ENCODE data around the gene LRRC10B. TPM values are rescaled to one million over a fixed set of nuclear protein-coding genes. Genes with fewer than 3 reads are reported as not detected.

Gene LRRC10B
- total RNA-seq, 2 experiments from 2014 or later, result not detected

DNA sequence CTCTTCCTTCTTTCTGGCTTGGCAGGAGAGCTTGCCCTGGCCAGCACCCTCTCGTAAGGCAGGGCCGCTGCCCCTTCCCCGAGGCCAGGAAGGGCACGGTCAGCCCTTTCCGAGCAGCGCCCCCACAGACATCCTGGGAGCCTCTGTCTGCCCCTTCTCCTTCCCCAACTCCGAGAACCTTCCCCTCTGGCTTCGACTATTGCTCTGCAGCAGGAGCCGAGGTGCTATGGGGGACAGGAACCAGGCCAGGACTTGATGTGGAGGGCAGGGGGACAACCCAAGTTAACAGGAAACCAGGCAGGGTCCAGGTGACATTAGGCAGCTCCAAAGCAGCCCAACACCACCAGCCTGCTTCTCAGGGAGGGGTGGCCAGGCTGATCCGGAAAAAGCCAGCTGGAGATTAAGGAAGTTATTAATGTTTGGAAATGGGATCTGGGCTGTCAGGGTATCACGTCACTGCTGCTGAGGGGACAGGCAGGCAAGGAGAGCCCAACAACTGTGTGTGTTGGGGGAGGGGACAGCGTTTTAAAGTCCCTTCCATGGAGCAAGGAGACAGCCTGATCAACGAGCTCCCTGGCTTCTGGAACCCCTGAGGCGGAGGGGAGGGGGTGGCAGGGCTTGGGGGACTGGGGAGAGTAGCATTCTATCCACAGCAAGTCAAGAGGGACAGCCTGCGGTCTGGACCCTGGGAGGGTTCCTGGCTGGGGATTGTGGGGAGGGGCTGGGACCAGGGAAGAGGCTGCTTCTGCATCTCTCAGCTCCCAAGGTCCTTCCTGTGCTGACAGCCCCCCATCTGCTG, 45.0 kb downstream of the LRRC10B start:
- peaks cover 63% of the 10 kb centered on the region for H3K27me3 Mint-ChIP-seq

DNA sequence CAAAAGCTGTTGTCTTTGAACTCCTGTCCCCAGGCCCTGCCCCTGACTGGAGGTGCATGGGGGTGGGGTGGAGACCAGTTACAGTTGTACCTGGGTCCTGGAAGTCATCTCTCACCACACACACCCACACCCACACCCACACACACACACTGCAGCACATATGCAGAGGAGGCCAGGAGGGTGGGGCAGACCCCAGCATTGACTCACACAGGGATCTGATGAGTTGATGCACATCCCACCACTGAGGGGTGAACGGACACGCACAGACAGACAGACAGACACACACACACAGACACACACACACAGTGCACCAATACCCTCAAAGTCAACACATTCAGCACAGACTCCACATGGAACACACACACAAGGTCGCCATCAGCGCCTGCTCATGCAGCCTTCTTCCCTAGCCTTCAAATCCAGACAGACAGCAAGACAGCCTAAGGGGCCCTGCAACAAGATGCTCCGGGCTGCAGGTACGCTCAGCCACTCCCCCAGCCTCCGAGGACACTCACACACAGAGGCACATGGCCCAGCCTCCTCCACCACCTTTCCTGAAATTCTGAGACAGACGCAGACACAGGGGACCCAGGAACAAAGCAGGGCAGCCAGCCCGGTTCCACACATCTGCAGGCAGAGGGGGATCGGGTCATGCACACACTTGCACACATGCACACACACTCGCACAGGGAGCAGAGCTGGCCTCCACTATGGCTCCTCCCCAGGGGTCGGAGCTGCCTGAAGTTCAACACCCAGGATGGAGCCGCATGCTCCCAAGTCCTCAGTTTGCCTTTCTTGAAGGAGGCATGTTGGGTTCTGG, 45.8 kb downstream of the LRRC10B start:
- Histone ChIP-seq H3K36me3 (ENCODE audit: insufficient read depth, low read length) (no peaks in the 10 kb centered on the region), H3K9me3 (ENCODE audit: control insufficient read depth in 1 of 2, insufficient read depth in 1 of 2, low read length in 2 of 2) (no peaks in the 10 kb centered on the region), H3K4me3 (ENCODE audit: low read length) (no peak overlapping the region), H3K27me3 (ENCODE audit: control insufficient read depth in 1 of 2, insufficient read depth in 2 of 2, low read length in 2 of 2) (peaks cover 32 to 53% of the 10 kb centered on the region in 2 experiments), H3K4me1 (ENCODE audit: insufficient read depth, low read length) (no peaks in the 10 kb centered on the region), H3K27ac (ENCODE audit: low read depth in 1 of 2, low read length in 2 of 2) (no peak overlapping the region)
- H3K27me3 Mint-ChIP-seq, result peaks cover 71% of the 10 kb centered on the region
- intact Hi-C loops (cut with DNase I, micrococcal nuclease), result no loop called here
- no peaks in the 10 kb centered on the region for H3K36me3 Mint-ChIP-seq (ENCODE audit: low read depth)
- no peaks in the 10 kb centered on the region for H3K9me3 Mint-ChIP-seq
- POLR2A ChIA-PET, result no interaction called here
- H3K4me3 Mint-ChIP-seq, result no peak overlapping the region
- H3K27ac Mint-ChIP-seq, result no peak overlapping the region
- DNase-seq (no peak), ATAC-seq (ENCODE audit: poor library complexity) (no peak)
- H3K4me1 Mint-ChIP-seq (ENCODE audit: low read depth), result peaks cover 5% of the 10 kb centered on the region
- TF ChIP-seq, protein P1, sequence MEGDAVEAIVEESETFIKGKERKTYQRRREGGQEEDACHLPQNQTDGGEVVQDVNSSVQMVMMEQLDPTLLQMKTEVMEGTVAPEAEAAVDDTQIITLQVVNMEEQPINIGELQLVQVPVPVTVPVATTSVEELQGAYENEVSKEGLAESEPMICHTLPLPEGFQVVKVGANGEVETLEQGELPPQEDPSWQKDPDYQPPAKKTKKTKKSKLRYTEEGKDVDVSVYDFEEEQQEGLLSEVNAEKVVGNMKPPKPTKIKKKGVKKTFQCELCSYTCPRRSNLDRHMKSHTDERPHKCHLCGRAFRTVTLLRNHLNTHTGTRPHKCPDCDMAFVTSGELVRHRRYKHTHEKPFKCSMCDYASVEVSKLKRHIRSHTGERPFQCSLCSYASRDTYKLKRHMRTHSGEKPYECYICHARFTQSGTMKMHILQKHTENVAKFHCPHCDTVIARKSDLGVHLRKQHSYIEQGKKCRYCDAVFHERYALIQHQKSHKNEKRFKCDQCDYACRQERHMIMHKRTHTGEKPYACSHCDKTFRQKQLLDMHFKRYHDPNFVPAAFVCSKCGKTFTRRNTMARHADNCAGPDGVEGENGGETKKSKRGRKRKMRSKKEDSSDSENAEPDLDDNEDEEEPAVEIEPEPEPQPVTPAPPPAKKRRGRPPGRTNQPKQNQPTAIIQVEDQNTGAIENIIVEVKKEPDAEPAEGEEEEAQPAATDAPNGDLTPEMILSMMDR (IDR thresholded peaks at IDR 0.05), result no peak
- CTCF ChIA-PET, result no interaction called here

More for the DNA sequence above, 45.0 kb downstream of the LRRC10B start:
- no peak overlapping the region for H3K4me3 ChIP-seq (ENCODE audit: low read length)
- Mint-ChIP-seq H3K27ac (no peak overlapping the region), H3K9me3 (no peaks in the 10 kb centered on the region), H3K4me3 (no peak overlapping the region), H3K4me1 (ENCODE audit: low read depth) (peaks cover 5% of the 10 kb centered on the region), H3K36me3 (ENCODE audit: low read depth) (no peaks in the 10 kb centered on the region)
- peaks cover 31 to 49% of the 10 kb centered on the region in 2 experiments for H3K27me3 ChIP-seq (ENCODE audit: control insufficient read depth in 1 of 2, insufficient read depth in 2 of 2, low read length in 2 of 2)
- intact Hi-C loops (cut with DNase I, micrococcal nuclease), result no loop called here
- DNase-seq (no peak), ATAC-seq (ENCODE audit: poor library complexity) (no peak)
- TF ChIP-seq, protein P1 (IDR thresholded peaks at IDR 0.05), result no peak
- ChIA-PET POLR2A (no interaction called here), CTCF (no interaction called here)
- no peaks in the 10 kb centered on the region for H3K36me3 ChIP-seq (ENCODE audit: insufficient read depth, low read length)
- no peaks in the 10 kb centered on the region for H3K9me3 ChIP-seq (ENCODE audit: control insufficient read depth in 1 of 2, insufficient read depth in 1 of 2, low read length in 2 of 2)
- H3K4me1 ChIP-seq (ENCODE audit: insufficient read depth, low read length), result no peaks in the 10 kb centered on the region
- no peak overlapping the region for H3K27ac ChIP-seq (ENCODE audit: low read depth in 1 of 2, low read length in 2 of 2)

DNA sequence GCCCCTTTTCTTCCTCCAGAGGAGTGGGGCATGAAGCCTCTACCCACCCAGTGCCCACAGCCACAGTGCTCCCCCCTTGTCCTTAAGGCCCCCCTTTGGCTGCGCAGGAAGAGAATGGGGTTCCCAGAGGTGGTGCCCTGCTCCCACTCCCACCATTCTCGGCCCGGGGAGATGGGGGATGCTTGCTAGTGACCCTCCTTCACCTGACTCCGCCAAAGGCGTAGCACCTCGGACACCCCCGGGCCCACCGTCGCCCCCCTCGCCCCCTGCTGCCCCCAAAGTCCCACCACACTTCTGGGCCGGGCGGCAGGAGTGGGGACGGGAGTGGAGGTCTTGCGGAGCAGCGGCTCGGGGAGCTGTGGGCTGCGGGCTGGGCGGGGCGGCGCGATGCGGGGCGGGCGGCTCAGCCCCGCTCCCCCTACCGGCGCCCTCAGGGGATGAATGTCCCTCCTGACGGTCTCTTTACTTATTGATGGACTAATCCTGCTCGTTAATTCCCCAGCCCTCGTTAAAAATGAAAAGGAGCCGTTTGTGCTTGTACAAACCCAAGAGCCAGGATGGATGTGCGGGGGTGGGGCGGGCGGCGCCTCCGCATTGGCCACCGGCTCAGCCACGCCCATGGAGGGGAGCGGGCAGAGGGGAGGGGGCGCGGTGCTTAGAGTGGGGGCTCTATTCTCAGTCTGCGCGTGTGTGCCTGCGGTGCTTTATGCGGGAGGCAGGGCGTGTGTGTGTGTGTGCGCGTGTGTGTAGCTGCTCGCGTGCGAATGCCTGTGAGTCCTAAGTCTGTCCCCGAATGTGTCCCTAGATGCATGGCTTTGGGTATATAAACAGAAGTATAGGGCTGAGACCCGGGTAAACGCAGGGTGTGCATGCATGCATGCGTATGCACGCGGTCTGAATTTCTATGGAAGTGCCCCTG, 46.8 kb downstream of the LRRC10B start:
- H3K4me3 ChIP-seq (ENCODE audit: low read length), result no peak overlapping the region
- Mint-ChIP-seq H3K27me3 (peaks cover 72% of the 10 kb centered on the region), H3K4me1 (ENCODE audit: low read depth) (peaks cover 5% of the 10 kb centered on the region), H3K4me3 (no peak overlapping the region), H3K9me3 (no peaks in the 10 kb centered on the region), H3K36me3 (ENCODE audit: low read depth) (no peaks in the 10 kb centered on the region), H3K27ac (no peak overlapping the region)
- H3K36me3 ChIP-seq (ENCODE audit: insufficient read depth, low read length), result no peaks in the 10 kb centered on the region
- intact Hi-C loops (cut with DNase I, micrococcal nuclease), result no loop called here
- no peaks in the 10 kb centered on the region for H3K9me3 ChIP-seq (ENCODE audit: control insufficient read depth in 1 of 2, insufficient read depth in 1 of 2, low read length in 2 of 2)
- POLR2A ChIA-PET, result no interaction called here
- ATAC-seq (ENCODE audit: poor library complexity) (no peak), DNase-seq (no peak)
- no peaks in the 10 kb centered on the region for H3K4me1 ChIP-seq (ENCODE audit: insufficient read depth, low read length)
- no peak overlapping the region for H3K27ac ChIP-seq (ENCODE audit: low read depth in 1 of 2, low read length in 2 of 2)
- CTCF ChIA-PET, result no interaction called here
- peaks cover 30 to 56% of the 10 kb centered on the region in 2 experiments for H3K27me3 ChIP-seq (ENCODE audit: control insufficient read depth in 1 of 2, insufficient read depth in 2 of 2, low read length in 2 of 2)
- TF ChIP-seq, protein P1 (IDR thresholded peaks at IDR 0.05), result no peak

All from CD4-positive, alpha-beta T cell (primary cell).